ENCODE data around the gene CAPN5. TPM values are rescaled to one million over a fixed set of nuclear protein-coding genes. Genes with fewer than 3 reads are reported as not detected.

Gene CAPN5
- polyA plus RNA-seq, 1 experiment: 18.4 TPM

- CTCF ChIA-PET: interaction anchor here (1.0 to 3.3 kb wide), 8 partner anchors 9 to 238 kb away, joined by 3 to 38 read pairs (median 6); no protein-coding TSS in a partner anchor
- H3K36me3 ChIP-seq (ENCODE audit: control insufficient read depth, insufficient read depth, low read length): no peaks in the 10 kb centered on the region
- POLR2A ChIA-PET: no interaction called here
- H3K4me3 ChIP-seq (ENCODE audit: low read depth, low read length): no peak overlapping the region
- no peak for DNase-seq (ENCODE audit: low read depth)
- TF ChIP-seq CTCF (IDR thresholded peaks at IDR 0.05; ENCODE audit: insufficient read depth, low read depth, low read length): no peak
- peaks cover 5% of the 10 kb centered on the region for H3K27me3 ChIP-seq (ENCODE audit: control insufficient read depth, insufficient read depth, low read length)
These were observed 25.9 kb upstream of the CAPN5 start for GRCh38 chr11:77040889-77041288.

- POLR2A ChIA-PET: no interaction called here
- no peak overlapping the region for H3K4me3 ChIP-seq (ENCODE audit: low read depth, low read length)
- H3K27me3 ChIP-seq (ENCODE audit: control insufficient read depth, insufficient read depth, low read length): peaks cover 4% of the 10 kb centered on the region
- DNase-seq (ENCODE audit: low read depth): no peak
- H3K36me3 ChIP-seq (ENCODE audit: control insufficient read depth, insufficient read depth, low read length): no peaks in the 10 kb centered on the region
- CTCF ChIA-PET: interaction anchor here (0.5 to 3.2 kb wide), 5 partner anchors 13 to 122 kb away, joined by 3 to 14 read pairs (median 4); no protein-coding TSS in a partner anchor
- TF ChIP-seq CTCF (IDR thresholded peaks at IDR 0.05; ENCODE audit: insufficient read depth, low read depth, low read length): no peak
These were observed 24.6 kb upstream of the CAPN5 start for GRCh38 chr11:77042111-77042726.

- no peaks in the 10 kb centered on the region for H3K36me3 ChIP-seq (ENCODE audit: control insufficient read depth, insufficient read depth, low read length)
- H3K27me3 ChIP-seq (ENCODE audit: control insufficient read depth, insufficient read depth, low read length): peaks cover 2% of the 10 kb centered on the region
- TF ChIP-seq CTCF (IDR thresholded peaks at IDR 0.05; ENCODE audit: insufficient read depth, low read depth, low read length): no peak
- no peak overlapping the region for H3K4me3 ChIP-seq (ENCODE audit: low read depth, low read length)
- no peak for DNase-seq (ENCODE audit: low read depth)
- ChIA-PET POLR2A (no interaction called here), CTCF (interaction anchor here (1.0 to 2.6 kb wide), 9 partner anchors 8 to 143 kb away, joined by 3 to 50 read pairs (median 9); partner anchors contain the start of gene B3GNT6)
These were observed 22.4 kb upstream of the CAPN5 start for GRCh38 chr11:77044356-77044755.

GRCh38 chr11:77044886-77045285 is 21.9 kb upstream of the CAPN5 start:
- ChIA-PET POLR2A (no interaction called here), CTCF (interaction anchor here (0.9 to 2.6 kb wide), 15 partner anchors 9 to 237 kb away, joined by 3 to 50 read pairs (median 4); partner anchors contain the start of gene B3GNT6)
- H3K27me3 ChIP-seq (ENCODE audit: control insufficient read depth, insufficient read depth, low read length): peaks cover 2% of the 10 kb centered on the region; the same call in 1 of the 2 replicates
- H3K4me3 ChIP-seq (ENCODE audit: low read depth, low read length): no peak overlapping the region
- TF ChIP-seq CTCF (IDR thresholded peaks at IDR 0.05; ENCODE audit: insufficient read depth, low read depth, low read length): no peak
- DNase-seq (ENCODE audit: low read depth): no peak
- H3K36me3 ChIP-seq (ENCODE audit: control insufficient read depth, insufficient read depth, low read length): no peaks in the 10 kb centered on the region

GRCh38 chr11:77046060-77046501 is 20.7 kb upstream of the CAPN5 start:
- H3K27me3 ChIP-seq (ENCODE audit: control insufficient read depth, insufficient read depth, low read length): peaks cover 2% of the 10 kb centered on the region; the same call in 1 of the 2 replicates
- peak; percentile 54 for TF ChIP-seq CTCF (IDR thresholded peaks at IDR 0.05; ENCODE audit: insufficient read depth, low read depth, low read length)
- ChIA-PET CTCF (interaction anchor here (1.1 to 2.6 kb wide), 9 partner anchors 10 to 238 kb away, joined by 3 to 50 read pairs (median 9); no protein-coding TSS in a partner anchor), POLR2A (no interaction called here)
- H3K36me3 ChIP-seq (ENCODE audit: control insufficient read depth, insufficient read depth, low read length): no peaks in the 10 kb centered on the region
- H3K4me3 ChIP-seq (ENCODE audit: low read depth, low read length): no peak overlapping the region
- no peak for DNase-seq (ENCODE audit: low read depth)
